PFSK-1 (cell line): ENCODE results near the gene TUBA3C. TPM values are rescaled to one million over a fixed set of nuclear protein-coding genes. Genes with fewer than 3 reads are reported as not detected.

Source experiments
- FOXP2 ChIP-seq: optimal IDR thresholded peaks from 2 replicates; pipeline ENCODE3; 2011; ENCODE audit warnings: borderline replicate concordance, control low read depth, inconsistent platforms; ENCODE audit not compliant: insufficient read depth; ENCODE audit errors: extremely low read length, extremely low read depth
- POLR2AphosphoS5 ChIP-seq: IDR thresholded peaks from 2 replicates; pipeline ENCODE4 v1.6.1; 2012; ENCODE audit warnings: low read depth, mild to moderate bottlenecking, control low read depth, low read length, moderate library complexity
- REST ChIP-seq, 2 experiments: IDR thresholded peaks; 2 replicates each; pipeline versions ENCODE4 v1.6.1 to v1.8.0; 2011 to 2012; ENCODE audit warnings: low read depth in 2 of 2, low read length in 2 of 2, control low read depth in 1 of 2, inconsistent platforms in 1 of 2, mild to moderate bottlenecking in 1 of 2, moderate library complexity in 1 of 2; ENCODE audit not compliant: insufficient read depth in 1 of 2
- SIN3A ChIP-seq: IDR thresholded peaks from 2 replicates; pipeline ENCODE4 v1.6.1; 2012; ENCODE audit warnings: mild to moderate bottlenecking, low read length, moderate library complexity, borderline replicate concordance; ENCODE audit not compliant: insufficient read depth
- TAF1 ChIP-seq: IDR thresholded peaks from 2 replicates; pipeline ENCODE4 v1.6.1; 2012; ENCODE audit warnings: low read length, control low read depth, borderline replicate concordance; ENCODE audit not compliant: insufficient read depth
- polyA plus RNA-seq: library from polyadenylated mRNA; unstranded; fragments of >200 nt; gene quantifications from one replicate; pipeline ENCODE4 v1.2.1, GENCODE V29; 2012; ENCODE audit warnings: low read depth, missing spikeins; ENCODE audit not compliant: insufficient read length

The TUBA3C gene
- not detected for polyA plus RNA-seq

DNA sequence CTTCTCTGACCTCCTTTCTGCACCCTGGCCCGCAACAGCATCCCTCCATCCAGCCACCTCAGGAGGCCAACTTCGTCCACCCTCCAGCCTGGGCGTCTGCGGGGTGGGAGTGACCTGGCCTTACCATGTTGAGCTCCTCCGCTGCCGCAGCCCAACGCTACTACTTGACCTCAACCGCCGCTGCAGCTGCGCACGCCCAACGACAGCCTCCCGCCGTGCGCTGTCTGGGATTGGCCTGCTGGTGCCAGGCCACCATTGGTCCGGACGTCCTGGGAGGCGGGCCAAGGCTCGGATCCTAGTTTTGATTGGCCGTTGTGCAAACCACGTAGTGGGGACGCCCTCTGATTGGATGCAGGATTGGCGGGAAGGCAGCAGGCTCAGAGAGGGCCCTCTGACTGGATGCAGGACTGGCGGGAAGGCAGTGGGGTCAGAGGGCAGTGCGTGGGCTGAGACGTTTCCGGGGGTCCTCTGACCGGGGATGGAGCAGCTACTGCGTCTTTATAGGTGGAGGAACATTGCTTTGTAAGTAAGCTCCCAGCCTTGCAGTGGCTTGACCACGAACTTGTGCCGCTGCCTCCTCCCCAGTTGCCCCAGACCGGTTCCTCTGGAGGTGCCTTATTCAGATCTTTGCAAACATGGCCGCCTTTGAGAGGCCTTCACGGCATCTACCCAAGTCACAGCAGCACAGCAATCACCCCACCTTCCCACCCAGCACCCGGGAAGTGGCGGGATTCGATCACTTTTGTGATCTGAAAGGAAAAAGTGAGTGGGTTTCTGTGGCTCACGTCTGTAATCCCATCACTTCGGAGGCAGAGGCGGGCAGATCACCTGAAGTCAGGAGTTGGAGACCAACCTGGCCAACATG, at the start of gene TUBA3C:
TUBA3C (minus strand) TSS at position 204 of the 865 bp plus-strand sequence; CDS start at position 127, 77 bp downstream.
- TF ChIP-seq POLR2AphosphoS5 (no peak), TAF1 (no peak), SIN3A (no peak), FOXP2 (no peak), REST (IDR thresholded peaks at IDR 0.05; ENCODE audit: insufficient read depth in 1 of 2, low read depth in 2 of 2, low read length in 2 of 2) (no peak)

DNA sequence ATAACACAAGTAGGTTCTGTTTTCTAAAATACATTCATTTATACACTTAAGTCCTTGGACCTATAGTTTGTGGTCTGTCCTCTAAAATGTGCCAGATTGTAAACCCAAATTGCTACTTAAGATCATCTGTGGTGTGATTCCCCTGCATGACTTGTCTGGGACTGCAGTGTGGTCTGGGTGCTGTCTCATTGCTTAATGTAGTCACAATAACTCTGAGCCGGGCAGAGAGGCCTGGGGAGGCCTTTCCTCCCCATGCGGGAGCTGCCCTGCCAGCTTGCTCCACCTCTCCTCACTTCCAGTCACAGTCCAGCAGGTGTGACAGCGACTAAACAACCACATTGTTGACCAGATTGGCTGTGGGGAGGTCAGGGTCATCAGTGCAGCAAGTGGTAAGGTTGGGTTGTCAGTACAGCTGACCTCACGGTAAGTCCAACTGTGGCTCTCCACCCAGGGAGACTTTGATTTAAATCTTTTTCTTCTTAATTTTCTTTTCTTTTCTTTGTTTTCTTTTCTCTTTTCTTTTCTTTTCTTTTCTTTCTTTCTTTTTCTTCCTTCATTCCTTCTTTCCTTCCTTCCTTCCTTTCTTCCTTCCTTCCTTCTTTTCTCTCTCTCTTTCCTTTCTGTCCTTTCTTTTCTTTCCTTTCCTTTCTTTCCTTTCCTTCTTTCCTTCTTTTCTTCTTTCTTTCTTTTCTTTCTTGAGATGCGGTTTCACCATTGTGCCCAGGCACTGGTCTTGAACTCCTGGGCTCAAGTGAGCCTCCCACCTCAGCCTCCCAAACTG, 4.4 kb upstream of the TUBA3C start:
- TF ChIP-seq REST (IDR thresholded peaks at IDR 0.05; ENCODE audit: insufficient read depth in 1 of 2, low read depth in 2 of 2, low read length in 2 of 2) (no peak), TAF1 (no peak), SIN3A (no peak), FOXP2 (no peak), POLR2AphosphoS5 (no peak)

DNA sequence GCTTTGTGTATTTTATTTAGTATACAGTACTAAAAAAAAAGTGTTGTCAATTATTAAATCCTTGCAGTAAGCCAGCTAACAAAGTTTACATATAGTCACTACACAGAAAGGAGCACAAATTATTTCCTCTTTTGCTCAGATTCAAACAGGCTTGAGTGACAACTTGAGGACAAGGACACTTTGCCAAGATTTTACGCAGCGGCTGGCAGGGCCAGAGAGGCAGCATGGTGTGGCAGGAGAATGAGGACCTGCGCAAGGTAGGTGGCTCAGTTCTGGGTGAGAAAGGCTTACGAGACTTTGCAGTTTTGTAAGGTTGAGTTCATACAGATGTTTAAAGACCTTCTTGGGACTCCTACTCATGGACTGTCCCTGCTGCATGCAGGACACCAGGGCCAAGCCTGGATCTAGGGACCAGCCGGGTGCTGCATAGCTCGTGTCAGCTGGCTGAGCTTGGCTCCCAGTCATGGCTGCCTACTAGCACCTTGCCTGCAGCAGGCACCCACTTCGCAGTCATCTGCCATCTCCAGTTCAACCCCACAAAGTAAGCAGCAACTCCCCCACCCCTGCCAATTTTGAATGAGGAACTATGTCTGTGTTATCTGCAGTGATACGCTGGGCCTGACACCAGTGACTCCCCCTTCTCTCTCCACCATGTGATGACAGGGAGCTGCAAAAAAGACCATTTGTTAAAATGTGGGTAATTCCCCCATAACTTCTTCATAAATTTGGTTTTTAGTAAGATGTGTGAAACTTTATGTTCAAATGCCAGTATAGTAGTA, 3.7 kb upstream of the TUBA3C start:
- TF ChIP-seq POLR2AphosphoS5 (no peak), REST (IDR thresholded peaks at IDR 0.05; ENCODE audit: insufficient read depth in 1 of 2, low read depth in 2 of 2, low read length in 2 of 2) (no peak), FOXP2 (no peak), TAF1 (no peak), SIN3A (no peak)

GRCh38 chr13:19184176-19184575, 2.6 kb upstream of the TUBA3C start:
- no peak for TF ChIP-seq POLR2AphosphoS5
- no peak for TF ChIP-seq FOXP2
- TF ChIP-seq SIN3A: no peak
- no peak for TF ChIP-seq REST (IDR thresholded peaks at IDR 0.05; ENCODE audit: insufficient read depth in 1 of 2, low read depth in 2 of 2, low read length in 2 of 2)
- no peak for TF ChIP-seq TAF1
